Gastrocnemius medialis (tissue), 4 donors: ENCODE data around the gene MAPK4.

Experiments used
- CTCF ChIP-seq, 5 experiments: fragments of 450-650 bp in 3 of 5; fragments of 200-600 bp in 2 of 5; sonication (generic) in 2 of 5; IDR thresholded peaks in 4 of 5; conservative IDR thresholded peaks in 1 of 5; 1 replicate in 4 of 5; 2 replicates in 1 of 5; pipeline ENCODE4 v1.5.1; 2016 to 2019; ENCODE audit warnings: antibody characterized with exemption in 5 of 5, mild to moderate bottlenecking in 3 of 5, moderate library complexity in 3 of 5
- POLR2A ChIP-seq, 2 donors: fragments of 450-650 bp; IDR thresholded peaks; one replicate each; pipeline ENCODE4 v1.6.1; 2017; ENCODE audit warnings: antibody characterized with exemption in 2 of 2, mild to moderate bottlenecking in 2 of 2, moderate library complexity in 2 of 2

DNA sequence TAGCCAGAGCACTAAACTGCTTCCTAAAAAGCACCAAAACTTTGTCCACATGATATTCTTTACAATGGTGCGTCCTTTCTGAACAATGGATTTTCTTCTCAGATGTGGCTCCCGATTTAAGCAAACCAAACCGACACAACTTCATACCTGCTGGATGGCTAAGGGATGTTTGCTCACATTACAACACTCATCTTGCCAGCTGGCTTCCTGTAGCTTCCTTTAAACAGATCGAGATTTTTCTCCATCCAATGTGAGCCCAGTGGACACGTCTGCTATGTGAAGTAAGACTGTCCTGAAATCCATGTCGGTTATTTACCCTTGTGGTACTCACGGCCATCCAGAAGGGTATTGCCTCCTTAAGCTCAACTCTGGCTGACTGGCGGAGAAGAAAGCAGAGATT is 126.5 kb downstream of the MAPK4 start:
- TF ChIP-seq CTCF (IDR thresholded peaks at IDR 0.05 in 4 of 5, conservative IDR thresholded peaks at IDR 0.05 in 1 of 5), result no peak
- TF ChIP-seq POLR2A (IDR thresholded peaks at IDR 0.05), result no peak
